Activated T-helper 17 cell treated with anti-CD3 and anti-CD28 coated beads, Interleukin-2, amount 50 U/mL, for 72 hours (primary cell): ENCODE measurements around the gene PXYLP1. TPM values are rescaled to one million over a fixed set of nuclear protein-coding genes. Genes with fewer than 3 reads are reported as not detected.
"Not testable (repeated sequence)": the region's sequence is repeated elsewhere in the genome, so short reads cannot be mapped to it uniquely, and the experiment has no call there.

Experiments
- ATAC-seq: fragments of 150-1000 bp; cut with Tn5 transposase; replicated peaks from 2 replicates; pipeline ENCODE4 v1.10.0; 2021; ENCODE audit warnings: mild to moderate bottlenecking, moderate library complexity
- H3K27ac Mint-ChIP-seq: one replicate; pipeline ENCODE4 v1.8.0; 2022; ENCODE audit warnings: mixed read lengths
- H3K27me3 Mint-ChIP-seq: one replicate; pipeline ENCODE4 v1.8.0; 2022; ENCODE audit warnings: mixed read lengths
- H3K36me3 Mint-ChIP-seq: one replicate; pipeline ENCODE4 v1.8.0; 2022; ENCODE audit warnings: low read depth, mild to moderate bottlenecking, mixed read lengths
- H3K4me1 Mint-ChIP-seq: one replicate; pipeline ENCODE4 v1.8.0; 2022; ENCODE audit warnings: mixed read lengths
- H3K4me3 Mint-ChIP-seq: one replicate; pipeline ENCODE4 v1.8.0; 2022; ENCODE audit warnings: mild to moderate bottlenecking, mixed read lengths
- H3K9me3 Mint-ChIP-seq: one replicate; pipeline ENCODE4 v1.8.0; 2022; ENCODE audit warnings: mixed read lengths
- total RNA-seq, 2 donors: library from RNA; stranded (reverse); gene quantifications; one replicate each; pipeline ENCODE4 v1.2.3, GENCODE V29; 2022

PXYLP1 gene
- 10 to 100 TPM in 1 of 2 donors, 1 to 10 TPM in 1; 5.7 to 11.4 TPM for total RNA-seq

DNA sequence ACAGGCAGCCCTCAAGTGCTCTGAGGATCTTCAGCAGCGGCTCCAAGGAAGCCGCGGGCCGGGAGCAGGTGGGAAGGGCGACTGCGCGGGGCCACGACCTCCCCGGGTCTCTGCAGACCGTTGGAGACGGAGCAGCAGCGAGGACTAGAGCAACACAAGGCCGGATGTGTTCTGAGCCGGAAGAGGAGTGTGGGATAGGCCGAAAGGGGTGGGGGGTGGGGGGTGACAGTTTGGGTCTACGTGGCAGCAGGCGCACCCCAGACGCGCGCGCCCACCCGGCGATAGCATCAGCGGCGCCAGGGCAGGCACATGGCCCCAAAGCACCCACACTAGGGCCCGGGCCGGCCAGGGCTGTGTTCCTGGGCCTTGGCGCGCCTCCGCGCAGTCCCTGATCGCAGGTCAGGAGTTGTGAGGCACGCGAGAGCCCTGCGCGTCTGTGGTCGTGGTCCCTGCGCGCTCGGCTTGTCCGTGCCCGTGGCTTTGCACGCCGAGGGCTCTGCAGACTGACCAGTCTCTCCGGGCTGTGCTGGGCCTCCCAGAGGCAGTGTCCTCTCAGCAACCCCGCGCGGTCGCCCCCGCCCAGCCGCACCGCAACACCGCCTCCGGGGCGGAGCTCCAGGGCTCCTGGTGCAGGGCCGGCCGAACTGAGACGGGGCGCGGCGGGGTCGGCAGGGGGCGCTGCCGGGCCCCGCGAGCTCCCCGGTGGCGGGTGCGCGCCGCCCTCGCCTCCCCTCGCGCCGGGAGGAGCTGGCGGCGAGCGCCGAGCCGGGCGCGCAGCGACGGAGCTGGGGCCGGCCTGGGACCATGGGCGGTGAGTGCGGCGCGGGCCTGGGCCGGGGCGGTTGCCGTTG lies at the start of gene PXYLP1:
Gene PXYLP1 (plus strand): TSS at position 725 of the 851 bp plus-strand sequence. CDS start 28,351 bp downstream, outside the sequence.
- Mint-ChIP-seq H3K36me3 (peaks cover 6% of the 10 kb centered on the region), H3K4me1 (peaks cover 25% of the 10 kb centered on the region), H3K4me3 (peak within 1 kb of the TSS; percentile 89), H3K27ac (peak within 1 kb of the TSS; percentile 92), H3K9me3 (no peaks in the 10 kb centered on the region), H3K27me3 (no peaks in the 10 kb centered on the region)
- peak; percentile 95 for ATAC-seq

GRCh38 chr3:141183606-141184005 lies 48.0 kb upstream of the PXYLP1 start:
- no peak for ATAC-seq
- Mint-ChIP-seq H3K4me1 (no peaks in the 10 kb centered on the region), H3K27me3 (peaks cover 4% of the 10 kb centered on the region), H3K9me3 (no peaks in the 10 kb centered on the region), H3K4me3 (no peak overlapping the region), H3K36me3 (no peaks in the 10 kb centered on the region), H3K27ac (no peak overlapping the region)

DNA sequence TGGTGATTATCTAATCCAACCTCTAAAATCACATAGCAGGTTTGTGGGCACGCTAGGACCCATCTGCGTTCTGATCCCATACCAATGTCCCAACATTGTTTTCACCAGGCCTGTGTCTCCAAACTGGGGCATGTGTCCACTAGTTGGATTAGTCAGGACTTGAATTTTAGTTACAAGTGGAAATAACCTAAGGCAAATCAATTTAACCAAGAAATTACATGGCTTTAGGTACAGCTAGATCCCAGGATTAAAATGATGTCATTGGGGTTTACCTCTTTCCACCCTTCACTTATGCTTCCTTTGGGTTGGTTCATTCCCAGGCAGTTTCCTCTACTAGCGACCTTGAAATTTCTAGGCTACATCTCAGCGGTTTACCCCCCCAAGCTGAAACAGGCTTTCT lies 47.2 kb upstream of the PXYLP1 start:
- H3K4me1 Mint-ChIP-seq = no peaks in the 10 kb centered on the region
- no peaks in the 10 kb centered on the region for H3K9me3 Mint-ChIP-seq
- no peak overlapping the region for H3K27ac Mint-ChIP-seq
- no peak for ATAC-seq
- peaks cover 4% of the 10 kb centered on the region for H3K27me3 Mint-ChIP-seq
- H3K4me3 Mint-ChIP-seq = no peak overlapping the region
- no peaks in the 10 kb centered on the region for H3K36me3 Mint-ChIP-seq

GRCh38 chr3:141191097-141191749 lies 40.4 kb upstream of the PXYLP1 start:
- H3K27ac Mint-ChIP-seq = no peak overlapping the region
- peaks cover 11% of the 10 kb centered on the region for H3K27me3 Mint-ChIP-seq

DNA sequence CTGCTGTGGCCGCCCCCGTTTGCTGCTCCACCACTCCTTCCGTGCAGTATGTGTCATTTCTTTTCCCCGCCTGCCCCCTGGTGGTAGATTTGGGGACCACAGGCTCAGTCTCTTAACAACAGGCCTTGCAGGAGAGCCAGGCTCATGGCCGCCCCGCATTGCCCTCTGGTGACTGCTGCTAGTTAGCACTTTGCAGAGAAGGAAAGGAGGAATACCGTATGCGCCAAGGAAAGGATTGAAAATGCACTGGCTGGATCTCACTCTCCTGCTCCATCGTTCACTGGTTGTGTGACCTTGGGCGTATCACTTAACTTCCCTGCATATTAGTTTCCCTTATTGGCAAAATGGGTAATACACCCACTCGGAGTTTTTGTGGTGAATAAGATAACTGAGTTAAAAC lies 39.3 kb upstream of the PXYLP1 start:
- no peaks in the 10 kb centered on the region for H3K4me1 Mint-ChIP-seq
- peak; percentile 100 for ATAC-seq
- no peak overlapping the region for H3K4me3 Mint-ChIP-seq
- peaks cover 7% of the 10 kb centered on the region for H3K27me3 Mint-ChIP-seq
- H3K27ac Mint-ChIP-seq = no peak overlapping the region
- no peaks in the 10 kb centered on the region for H3K9me3 Mint-ChIP-seq
- H3K36me3 Mint-ChIP-seq = no peaks in the 10 kb centered on the region

More at GRCh38 chr3:141191097-141191749, 40.4 kb upstream of the PXYLP1 start:
- Mint-ChIP-seq H3K36me3 (no peaks in the 10 kb centered on the region), H3K9me3 (no peaks in the 10 kb centered on the region), H3K4me3 (no peak overlapping the region), H3K4me1 (no peaks in the 10 kb centered on the region)
- no peak for ATAC-seq

GRCh38 chr3:141193066-141193830 lies 38.4 kb upstream of the PXYLP1 start:
- peaks cover 7% of the 10 kb centered on the region for H3K27me3 Mint-ChIP-seq
- no peaks in the 10 kb centered on the region for H3K9me3 Mint-ChIP-seq
- H3K4me3 Mint-ChIP-seq = no peak overlapping the region
- H3K36me3 Mint-ChIP-seq = no peaks in the 10 kb centered on the region
- no peaks in the 10 kb centered on the region for H3K4me1 Mint-ChIP-seq
- no peak overlapping the region for H3K27ac Mint-ChIP-seq
- ATAC-seq = no peak

DNA sequence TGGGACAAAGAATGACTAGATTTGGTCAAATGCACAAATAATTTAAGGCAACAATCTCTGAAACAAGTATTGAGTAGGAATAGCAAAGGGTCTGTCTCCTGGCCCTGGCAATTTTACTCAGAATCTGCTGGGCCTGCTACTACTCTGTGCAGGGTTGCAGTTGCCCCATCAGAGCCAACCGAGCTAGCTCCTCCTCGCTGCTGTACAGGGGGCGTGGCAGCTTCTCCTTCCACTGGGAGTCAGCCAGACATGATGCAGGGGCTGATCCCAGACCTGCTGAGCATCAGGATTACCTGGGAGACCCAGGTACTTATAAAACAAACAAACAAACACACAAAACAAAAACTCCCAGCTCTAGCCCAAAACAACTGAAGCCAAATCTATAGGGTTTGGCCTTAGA lies 30.5 kb upstream of the PXYLP1 start:
- ATAC-seq = no peak
- no peak overlapping the region for H3K4me3 Mint-ChIP-seq
- H3K9me3 Mint-ChIP-seq = no peaks in the 10 kb centered on the region
- H3K36me3 Mint-ChIP-seq = no peaks in the 10 kb centered on the region
- H3K4me1 Mint-ChIP-seq = no peaks in the 10 kb centered on the region
- H3K27me3 Mint-ChIP-seq = peaks cover 14% of the 10 kb centered on the region
- H3K27ac Mint-ChIP-seq = no peak overlapping the region

- Mint-ChIP-seq H3K27me3 (peaks cover 20% of the 10 kb centered on the region), H3K4me1 (no peaks in the 10 kb centered on the region), H3K9me3 (no peaks in the 10 kb centered on the region), H3K27ac (no peak overlapping the region), H3K36me3 (no peaks in the 10 kb centered on the region), H3K4me3 (no peak overlapping the region)
- ATAC-seq = no peak
These were observed 28.9 kb upstream of the PXYLP1 start for GRCh38 chr3:141202682-141203081.

DNA sequence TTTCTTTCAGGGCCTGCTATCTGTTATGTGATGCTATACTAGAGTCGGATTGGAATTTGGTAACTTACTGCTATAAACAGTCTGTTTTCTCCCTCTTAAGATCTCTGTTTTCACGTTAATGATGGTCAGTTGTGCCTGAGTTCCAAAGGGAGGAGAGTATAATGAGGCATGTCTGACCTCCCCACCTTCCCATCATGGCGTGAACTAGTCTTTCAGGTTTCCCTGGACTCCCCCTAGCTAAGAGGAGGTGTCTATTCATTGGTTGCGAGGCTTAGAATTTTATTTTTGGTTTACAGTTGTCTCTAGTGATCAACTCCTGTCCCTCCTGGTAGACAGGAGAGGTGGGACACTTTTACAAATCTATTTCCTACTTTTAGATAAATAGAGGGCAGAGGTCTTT lies 27.8 kb upstream of the PXYLP1 start:
- Mint-ChIP-seq H3K4me1 (no peaks in the 10 kb centered on the region), H3K27me3 (peaks cover 20% of the 10 kb centered on the region), H3K9me3 (no peaks in the 10 kb centered on the region), H3K4me3 (no peak overlapping the region), H3K36me3 (no peaks in the 10 kb centered on the region), H3K27ac (no peak overlapping the region)
- no peak for ATAC-seq

DNA sequence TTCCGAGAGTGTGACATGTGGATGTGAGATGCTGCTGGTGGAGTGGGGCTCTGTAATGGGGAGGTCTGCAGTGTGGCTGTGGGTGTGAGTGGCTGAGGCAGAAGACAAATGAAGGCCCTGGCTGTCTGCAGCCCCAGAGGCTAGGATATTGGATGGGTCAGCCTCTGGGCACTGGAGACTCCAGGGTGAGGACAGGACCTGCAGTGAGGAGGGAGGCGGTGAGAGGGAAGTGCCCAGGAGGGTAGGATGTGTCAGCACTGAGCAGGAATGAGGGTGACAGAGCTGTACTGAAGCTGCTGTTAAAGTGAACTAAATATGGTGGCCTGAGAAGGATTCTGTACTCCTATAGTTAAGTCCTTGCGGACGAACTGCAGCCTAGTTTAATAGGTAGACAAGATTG lies 27.3 kb upstream of the PXYLP1 start:
- Mint-ChIP-seq H3K27me3 (peaks cover 20% of the 10 kb centered on the region), H3K27ac (no peak overlapping the region), H3K4me1 (no peaks in the 10 kb centered on the region), H3K36me3 (no peaks in the 10 kb centered on the region), H3K4me3 (no peak overlapping the region), H3K9me3 (no peaks in the 10 kb centered on the region)
- no peak for ATAC-seq

DNA sequence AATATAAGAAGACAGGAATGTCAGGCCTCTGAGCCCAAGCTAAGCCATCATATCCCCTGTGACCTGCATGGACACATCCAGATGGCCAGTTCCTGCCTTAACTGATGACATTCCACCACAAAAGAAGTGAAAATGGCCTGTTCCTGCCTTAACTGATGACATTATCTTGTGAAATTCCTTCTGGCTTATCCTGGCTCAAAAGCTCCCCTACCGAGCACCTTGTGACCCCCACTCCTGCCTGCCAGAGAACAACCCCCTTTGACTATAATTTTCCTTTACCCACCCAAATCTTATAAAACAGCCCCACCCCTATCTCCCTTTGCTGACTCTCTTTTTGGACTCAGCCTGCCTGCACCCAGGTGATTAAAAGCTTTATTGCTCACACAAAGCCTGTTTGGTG lies 20.3 kb upstream of the PXYLP1 start:
- H3K4me1 Mint-ChIP-seq, H3K9me3 Mint-ChIP-seq, ATAC-seq, H3K36me3 Mint-ChIP-seq, H3K27me3 Mint-ChIP-seq, H3K27ac Mint-ChIP-seq, H3K4me3 Mint-ChIP-seq: not testable (repeated sequence)

GRCh38 chr3:141212101-141212500 lies 19.5 kb upstream of the PXYLP1 start:
- Mint-ChIP-seq H3K4me3 (no peak overlapping the region), H3K36me3 (no peaks in the 10 kb centered on the region), H3K4me1 (no peaks in the 10 kb centered on the region), H3K27ac (no peak overlapping the region), H3K27me3 (peaks cover 5% of the 10 kb centered on the region), H3K9me3 (no peaks in the 10 kb centered on the region)
- no peak for ATAC-seq

DNA sequence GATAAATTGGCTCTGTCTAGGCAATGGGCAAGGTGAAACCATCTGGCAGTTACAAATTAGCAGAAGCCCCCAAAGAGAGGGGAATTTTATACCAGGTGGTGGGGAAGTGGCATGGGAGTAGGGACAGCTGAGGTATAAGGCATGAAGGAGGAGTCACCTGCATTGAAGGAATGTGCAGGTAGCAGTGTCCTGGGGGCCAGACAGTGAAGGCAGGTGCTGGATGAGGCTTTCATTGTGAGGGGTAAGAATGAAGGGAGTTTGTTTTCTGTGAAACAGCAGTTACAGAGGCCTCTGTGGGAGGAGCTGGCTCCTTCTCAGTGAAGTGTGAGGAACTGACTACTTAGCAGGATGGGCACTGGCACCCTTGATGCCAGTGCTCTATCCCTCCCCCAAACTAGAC lies 19.1 kb upstream of the PXYLP1 start:
- no peak overlapping the region for H3K27ac Mint-ChIP-seq
- H3K36me3 Mint-ChIP-seq = no peaks in the 10 kb centered on the region
- H3K9me3 Mint-ChIP-seq = no peaks in the 10 kb centered on the region
- ATAC-seq = no peak
- peaks cover 8% of the 10 kb centered on the region for H3K27me3 Mint-ChIP-seq
- no peak overlapping the region for H3K4me3 Mint-ChIP-seq
- no peaks in the 10 kb centered on the region for H3K4me1 Mint-ChIP-seq

DNA sequence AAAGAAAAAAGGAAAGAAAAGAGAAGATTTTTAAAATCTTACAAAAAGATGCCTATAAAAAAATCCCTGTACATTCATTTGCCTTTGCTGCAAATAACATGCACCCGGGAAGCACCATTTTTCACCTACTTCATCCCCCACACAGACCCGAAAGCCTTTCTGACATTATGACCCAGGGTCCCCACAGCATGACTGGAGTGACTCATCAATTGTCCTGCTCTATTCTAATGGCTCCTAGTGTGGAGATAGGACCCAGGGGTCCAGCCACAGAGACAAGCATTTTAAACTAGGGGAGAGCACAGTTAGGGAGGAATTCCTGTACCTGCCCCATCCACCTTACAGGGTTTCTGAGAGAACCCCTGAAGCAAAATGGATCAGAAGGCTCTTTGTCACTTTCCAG lies 14.7 kb upstream of the PXYLP1 start:
- no peak for ATAC-seq
- Mint-ChIP-seq H3K36me3 (no peaks in the 10 kb centered on the region), H3K27me3 (peaks cover 9% of the 10 kb centered on the region), H3K4me1 (no peaks in the 10 kb centered on the region), H3K9me3 (no peaks in the 10 kb centered on the region), H3K27ac (no peak overlapping the region), H3K4me3 (no peak overlapping the region)
